OCI-LY7 (cell line): ENCODE results near the gene HOXA3. TPM values are rescaled to one million over a fixed set of nuclear protein-coding genes. Genes with fewer than 3 reads are reported as not detected.

ENCODE experiments used
- BruUV-seq: library from RNA; stranded (reverse); fragments of 400-500 nt; replicated peaks from 2 replicates; lab custom pipeline; 2021; lab: Mats Ljungman, UMichigan
- CTCF ChIA-PET: fragments of 300-600 bp; sonication (Branson Sonifier 250); formaldehyde crosslinking; loops from one replicate; lab custom pipeline; 2022; ENCODE audit warnings: antibody characterized with exemption; ENCODE audit not compliant: unreplicated experiment; lab: Charles Lee
- POLR2A ChIA-PET: fragments of 300-600 bp; sonication (Branson Sonifier 250); formaldehyde crosslinking; loops from one replicate; lab custom pipeline; 2022; ENCODE audit warnings: antibody characterized with exemption; lab: Charles Lee
- DNase-seq: peaks from one replicate; pipeline ENCODE4 v3.0.0-alpha.2; 2015; ENCODE audit warnings: low spot score
- H2AFZ ChIP-seq: fragments of 200-600 bp; sonication (generic), shearing (Covaris generic); 2 replicates; pipeline ENCODE4 v1.6.1; 2014; ENCODE audit warnings: mild to moderate bottlenecking, antibody characterized with exemption, low read length, moderate library complexity
- H3K27ac ChIP-seq: fragments of 200-600 bp; sonication (generic); 2 replicates; pipeline ENCODE4 v1.5.1; 2014; ENCODE audit warnings: mixed run types, low read depth, mild to moderate bottlenecking, moderate library complexity, low read length, inconsistent platforms; ENCODE audit not compliant: poor library complexity, severe bottlenecking
- H3K36me3 ChIP-seq: fragments of 200-600 bp; sonication (generic); 2 replicates; pipeline ENCODE4 v1.6.1; 2014; ENCODE audit warnings: mild to moderate bottlenecking, antibody characterized with exemption, low read length, moderate library complexity, mixed read lengths; ENCODE audit not compliant: insufficient read depth
- H3K4me1 ChIP-seq: fragments of 200-600 bp; sonication (generic); 2 replicates; pipeline ENCODE4 v1.5.1; 2014; ENCODE audit warnings: mild to moderate bottlenecking, low read length; ENCODE audit not compliant: insufficient read depth, poor library complexity, severe bottlenecking
- H3K4me2 ChIP-seq: fragments of 200-600 bp; sonication (generic); 2 replicates; pipeline ENCODE4 v1.6.1; 2014; ENCODE audit warnings: mild to moderate bottlenecking, low read length
- H3K4me3 ChIP-seq: fragments of 200-600 bp; sonication (generic); 2 replicates; pipeline ENCODE4 v1.5.1; 2014; ENCODE audit warnings: mild to moderate bottlenecking, low read depth, low read length; ENCODE audit not compliant: poor library complexity, severe bottlenecking
- H3K79me2 ChIP-seq: fragments of 200-600 bp; sonication (generic); 2 replicates; pipeline ENCODE4 v1.6.1; 2016; ENCODE audit warnings: low read depth, mild to moderate bottlenecking, low read length, moderate library complexity, mixed read lengths; ENCODE audit not compliant: insufficient read depth
- H3K9me2 ChIP-seq: fragments of 200-600 bp; sonication (generic); 2 replicates; pipeline ENCODE4 v1.6.1; 2016; ENCODE audit warnings: mild to moderate bottlenecking, low read length, mixed read lengths; ENCODE audit not compliant: insufficient read depth
- H3K9me3 ChIP-seq: fragments of 200-600 bp; sonication (generic); 2 replicates; pipeline ENCODE4 v1.6.1; 2014; ENCODE audit warnings: mild to moderate bottlenecking, mixed run types, low read length, mixed read lengths
- H4K20me1 ChIP-seq: fragments of 200-600 bp; sonication (generic); 2 replicates; pipeline ENCODE4 v1.6.1; 2014; ENCODE audit warnings: mild to moderate bottlenecking, antibody characterized with exemption, low read length, moderate library complexity, mixed read lengths; ENCODE audit not compliant: insufficient read depth
- EZH2phosphoT487 ChIP-seq: fragments of 200-600 bp; sonication (generic); IDR thresholded peaks from 2 replicates; pipeline ENCODE4 v1.6.1; 2018; ENCODE audit warnings: low read depth, borderline replicate concordance, mild to moderate bottlenecking, mixed run types, antibody characterized with exemption, low read length, moderate library complexity, mixed read lengths
- intact Hi-C: fragments of 100-400 bp; cut with micrococcal nuclease; formaldehyde crosslinking; loops from one replicate; pipeline ENCODE4 v1.10.0; 2022; ENCODE audit not compliant: unreplicated experiment
- total RNA-seq, 2 experiments: library from RNA; depleted of rRNA in 1 of 2; stranded (reverse); fragments of >200 nt in 1 of 2; shearing (Covaris generic) in 1 of 2; gene quantifications; 2 replicates each; pipeline ENCODE4 v1.2.3, GENCODE V29; 2014 to 2022
- TF ChIP-seq, protein P1 (sequence below): fragments of 200-600 bp; sonication (generic); conservative IDR thresholded peaks from 2 replicates; pipeline ENCODE4 v1.5.1; 2014; ENCODE audit warnings: mild to moderate bottlenecking, antibody characterized with exemption, low read length, moderate library complexity, mixed read lengths

HOXA3 gene
- total RNA-seq, 2 experiments from 2014 or later: 0.41 to 2.7 TPM

DNA sequence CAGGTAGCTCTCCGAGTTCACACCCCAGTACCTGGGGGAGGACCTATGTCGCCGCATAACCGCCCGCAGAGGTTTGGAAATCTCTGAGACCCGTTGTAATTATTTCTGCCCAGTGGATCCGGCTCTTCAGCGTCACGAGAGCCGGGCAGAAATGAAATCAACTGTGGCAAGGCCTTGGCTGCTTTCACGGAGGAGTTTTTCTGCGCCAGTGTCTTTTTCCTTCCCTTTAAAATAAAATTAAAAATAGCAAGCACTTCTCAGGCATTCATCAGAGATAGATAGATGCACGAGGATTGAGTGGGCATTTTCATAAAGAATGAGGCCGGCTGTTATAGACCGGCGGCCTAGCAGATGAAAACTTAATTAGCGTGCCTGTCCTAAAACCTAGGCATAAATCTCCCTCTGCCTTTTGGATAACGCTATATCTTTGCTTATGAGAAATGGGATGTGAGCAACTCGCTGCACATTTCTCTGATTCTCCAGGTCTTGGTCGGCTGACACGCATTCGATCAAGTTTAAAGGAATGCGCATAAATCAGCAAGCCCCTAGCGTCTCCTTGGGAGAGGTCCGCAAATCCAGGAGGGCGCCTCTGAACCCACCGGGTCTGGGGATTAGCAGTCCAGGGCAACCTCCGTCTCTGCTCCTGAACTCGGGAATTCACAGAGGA, 41.1 kb upstream of the HOXA3 start:
- H4K20me1 ChIP-seq: no peaks in the 10 kb centered on the region
- no peak overlapping the region for H2AFZ ChIP-seq
- H3K4me2 ChIP-seq: peak overlapping the region; percentile 43; the same call in 1 of the 2 replicates
- H3K27ac ChIP-seq: no peak overlapping the region
- no peak overlapping the region for H3K4me3 ChIP-seq
- no peaks in the 10 kb centered on the region for H3K9me2 ChIP-seq
- no TSS peak for BruUV-seq
- ChIA-PET CTCF (no interaction called here), POLR2A (interaction anchor here (0.5 kb wide), 1 partner anchor 33 kb away, joined by 3 read pairs; no protein-coding TSS in a partner anchor)
- DNase-seq: no peak
- no peaks in the 10 kb centered on the region for H3K79me2 ChIP-seq
- H3K9me3 ChIP-seq: no peaks in the 10 kb centered on the region
- no peaks in the 10 kb centered on the region for H3K36me3 ChIP-seq
- H3K4me1 ChIP-seq: no peaks in the 10 kb centered on the region
- TF ChIP-seq, protein P1, sequence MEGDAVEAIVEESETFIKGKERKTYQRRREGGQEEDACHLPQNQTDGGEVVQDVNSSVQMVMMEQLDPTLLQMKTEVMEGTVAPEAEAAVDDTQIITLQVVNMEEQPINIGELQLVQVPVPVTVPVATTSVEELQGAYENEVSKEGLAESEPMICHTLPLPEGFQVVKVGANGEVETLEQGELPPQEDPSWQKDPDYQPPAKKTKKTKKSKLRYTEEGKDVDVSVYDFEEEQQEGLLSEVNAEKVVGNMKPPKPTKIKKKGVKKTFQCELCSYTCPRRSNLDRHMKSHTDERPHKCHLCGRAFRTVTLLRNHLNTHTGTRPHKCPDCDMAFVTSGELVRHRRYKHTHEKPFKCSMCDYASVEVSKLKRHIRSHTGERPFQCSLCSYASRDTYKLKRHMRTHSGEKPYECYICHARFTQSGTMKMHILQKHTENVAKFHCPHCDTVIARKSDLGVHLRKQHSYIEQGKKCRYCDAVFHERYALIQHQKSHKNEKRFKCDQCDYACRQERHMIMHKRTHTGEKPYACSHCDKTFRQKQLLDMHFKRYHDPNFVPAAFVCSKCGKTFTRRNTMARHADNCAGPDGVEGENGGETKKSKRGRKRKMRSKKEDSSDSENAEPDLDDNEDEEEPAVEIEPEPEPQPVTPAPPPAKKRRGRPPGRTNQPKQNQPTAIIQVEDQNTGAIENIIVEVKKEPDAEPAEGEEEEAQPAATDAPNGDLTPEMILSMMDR: no peak
- no peak for TF ChIP-seq EZH2phosphoT487
- intact Hi-C loops: loop anchor here (10.0 kb wide), 2 partner anchors 471 to 831 kb away; partner anchors contain the start of gene HIBADH

DNA sequence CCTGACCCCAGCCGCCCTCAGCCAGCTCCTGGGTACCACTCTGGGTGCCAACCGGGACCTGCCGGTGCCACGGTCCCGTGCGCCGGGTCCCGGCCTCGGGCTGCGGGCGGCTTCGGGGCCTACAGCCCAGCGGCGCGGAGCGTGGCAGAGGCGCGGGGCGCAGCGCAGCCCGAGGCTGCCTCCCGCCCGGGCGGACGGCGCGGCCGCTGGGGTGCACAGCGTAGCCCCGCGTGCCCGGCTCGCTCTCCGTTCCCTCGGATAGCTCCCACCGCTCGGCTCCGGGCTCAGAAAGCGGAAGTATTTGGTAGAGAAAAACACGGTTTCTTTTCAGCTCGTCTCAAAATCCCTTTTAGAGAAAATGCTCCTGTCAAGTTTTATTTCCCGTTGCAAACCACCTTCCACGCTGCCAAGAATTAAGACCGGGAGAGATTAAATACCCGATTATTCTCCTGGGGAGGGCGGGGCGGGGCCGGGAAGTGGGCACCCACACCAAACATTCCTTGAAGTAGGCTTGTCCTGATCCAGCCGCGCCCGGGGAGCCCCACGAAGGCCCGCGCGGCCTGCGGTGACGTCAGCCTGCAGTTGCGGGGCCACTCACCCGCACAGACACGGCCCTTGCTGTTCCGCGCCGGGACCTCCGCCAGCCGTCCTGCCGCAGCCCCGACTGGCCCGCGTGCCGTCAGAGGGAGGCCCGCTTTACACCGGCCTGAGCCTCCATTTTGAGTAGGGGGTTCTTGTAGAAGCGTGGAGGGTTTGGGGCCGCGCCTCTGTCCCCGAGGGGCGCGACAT, 40.4 kb upstream of the HOXA3 start:
- peak overlapping the region; percentile 43; the same call in 1 of the 2 replicates for H3K4me2 ChIP-seq

More for the DNA sequence above, 40.4 kb upstream of the HOXA3 start:
- no TSS peak for BruUV-seq
- H3K4me3 ChIP-seq: no peak overlapping the region
- H3K4me1 ChIP-seq: no peaks in the 10 kb centered on the region
- ChIA-PET POLR2A (interaction anchor here (0.5 kb wide), 1 partner anchor 32 kb away, joined by 3 read pairs; no protein-coding TSS in a partner anchor), CTCF (no interaction called here)
- H3K36me3 ChIP-seq: no peaks in the 10 kb centered on the region
- TF ChIP-seq, protein P1: no peak
- TF ChIP-seq EZH2phosphoT487: no peak
- H3K9me2 ChIP-seq: no peaks in the 10 kb centered on the region
- no peak for DNase-seq
- no peaks in the 10 kb centered on the region for H4K20me1 ChIP-seq
- H3K9me3 ChIP-seq: no peaks in the 10 kb centered on the region
- intact Hi-C loops: loop anchor here (10.0 kb wide), 2 partner anchors 472 to 832 kb away; partner anchors contain the start of gene HIBADH
- no peak overlapping the region for H2AFZ ChIP-seq
- no peaks in the 10 kb centered on the region for H3K79me2 ChIP-seq
- no peak overlapping the region for H3K27ac ChIP-seq
